ENCODE measurements around the gene RAPGEF2.
A peak's percentile ranks its signal among the peaks of the same experiment; 100 is the strongest.

RAPGEF2 gene

GRCh38 chr4:159191989-159192388 is 89.1 kb downstream of the RAPGEF2 start:
- no peaks in the 10 kb centered on the region for H3K36me3 ChIP-seq (ENCODE audit: control insufficient read depth, insufficient read depth, low read length)
- peak; percentile 39 for DNase-seq (ENCODE audit: low read depth, low spot score)
- no peaks in the 10 kb centered on the region for H3K4me1 ChIP-seq (ENCODE audit: control insufficient read depth, insufficient read depth, low read length)
- no peak overlapping the region for H3K27ac ChIP-seq (ENCODE audit: low read length)
- no CpG with 5 or more reads among the region's 5 CpGs for WGBS (ENCODE audit: insufficient coverage, insufficient read length)
- H3K4me3 ChIP-seq (ENCODE audit: low read length), result no peak overlapping the region
- H3K27me3 ChIP-seq (ENCODE audit: control insufficient read depth, insufficient read depth, low read length), result no peaks in the 10 kb centered on the region
- no peaks in the 10 kb centered on the region for H3K9me3 ChIP-seq (ENCODE audit: control insufficient read depth, insufficient read depth, low read length)

- Histone ChIP-seq H3K27me3 (ENCODE audit: control insufficient read depth, insufficient read depth, low read length) (no peaks in the 10 kb centered on the region), H3K9me3 (ENCODE audit: control insufficient read depth, insufficient read depth, low read length) (no peaks in the 10 kb centered on the region), H3K4me1 (ENCODE audit: control insufficient read depth, insufficient read depth, low read length) (no peaks in the 10 kb centered on the region), H3K4me3 (ENCODE audit: low read length) (no peak overlapping the region), H3K36me3 (ENCODE audit: control insufficient read depth, insufficient read depth, low read length) (no peaks in the 10 kb centered on the region), H3K27ac (ENCODE audit: low read length) (no peak overlapping the region)
- WGBS (ENCODE audit: insufficient coverage, insufficient read length), result no CpG with 5 or more reads among the region's 1 CpG
- no peak for DNase-seq (ENCODE audit: low read depth, low spot score)
Observed at GRCh38 chr4:159193046-159193620, 90.3 kb downstream of the RAPGEF2 start.

GRCh38 chr4:159195361-159195769 is 92.5 kb downstream of the RAPGEF2 start:
- no peaks in the 10 kb centered on the region for H3K4me1 ChIP-seq (ENCODE audit: control insufficient read depth, insufficient read depth, low read length)

GRCh38 chr4:159197260-159197884 is 94.5 kb downstream of the RAPGEF2 start:
- Histone ChIP-seq H3K9me3 (ENCODE audit: control insufficient read depth, insufficient read depth, low read length) (no peaks in the 10 kb centered on the region), H3K27ac (ENCODE audit: low read length) (no peak overlapping the region), H3K27me3 (ENCODE audit: control insufficient read depth, insufficient read depth, low read length) (no peaks in the 10 kb centered on the region), H3K4me1 (ENCODE audit: control insufficient read depth, insufficient read depth, low read length) (no peaks in the 10 kb centered on the region), H3K36me3 (ENCODE audit: control insufficient read depth, insufficient read depth, low read length) (no peaks in the 10 kb centered on the region), H3K4me3 (ENCODE audit: low read length) (no peak overlapping the region)
- no CpG with 5 or more reads among the region's 4 CpGs for WGBS (ENCODE audit: insufficient coverage, insufficient read length)
- no peak for DNase-seq (ENCODE audit: low read depth, low spot score)

More at GRCh38 chr4:159195361-159195769, 92.5 kb downstream of the RAPGEF2 start:
- H3K27me3 ChIP-seq (ENCODE audit: control insufficient read depth, insufficient read depth, low read length), result no peaks in the 10 kb centered on the region
- H3K27ac ChIP-seq (ENCODE audit: low read length), result no peak overlapping the region
- WGBS (ENCODE audit: insufficient coverage, insufficient read length), result no CpG with 5 or more reads among the region's 5 CpGs
- H3K4me3 ChIP-seq (ENCODE audit: low read length), result no peak overlapping the region
- H3K9me3 ChIP-seq (ENCODE audit: control insufficient read depth, insufficient read depth, low read length), result no peaks in the 10 kb centered on the region
- no peak for DNase-seq (ENCODE audit: low read depth, low spot score)
- H3K36me3 ChIP-seq (ENCODE audit: control insufficient read depth, insufficient read depth, low read length), result no peaks in the 10 kb centered on the region

- H3K9me3 ChIP-seq (ENCODE audit: control insufficient read depth, insufficient read depth, low read length), result no peaks in the 10 kb centered on the region
- WGBS (ENCODE audit: insufficient coverage, insufficient read length), result no CpG with 5 or more reads among the region's 6 CpGs
- H3K36me3 ChIP-seq (ENCODE audit: control insufficient read depth, insufficient read depth, low read length), result no peaks in the 10 kb centered on the region
- H3K4me3 ChIP-seq (ENCODE audit: low read length), result no peak overlapping the region
- DNase-seq (ENCODE audit: low read depth, low spot score), result no peak
- H3K27ac ChIP-seq (ENCODE audit: low read length), result no peak overlapping the region
- no peaks in the 10 kb centered on the region for H3K27me3 ChIP-seq (ENCODE audit: control insufficient read depth, insufficient read depth, low read length)
- no peaks in the 10 kb centered on the region for H3K4me1 ChIP-seq (ENCODE audit: control insufficient read depth, insufficient read depth, low read length)
Observed at GRCh38 chr4:159197885-159198269, 95.0 kb downstream of the RAPGEF2 start.

- WGBS (ENCODE audit: insufficient coverage, insufficient read length), result no CpG with 5 or more reads among the region's 1 CpG
- Histone ChIP-seq H3K4me3 (ENCODE audit: low read length) (no peak overlapping the region), H3K27me3 (ENCODE audit: control insufficient read depth, insufficient read depth, low read length) (no peaks in the 10 kb centered on the region), H3K27ac (ENCODE audit: low read length) (no peak overlapping the region), H3K4me1 (ENCODE audit: control insufficient read depth, insufficient read depth, low read length) (no peaks in the 10 kb centered on the region), H3K9me3 (ENCODE audit: control insufficient read depth, insufficient read depth, low read length) (no peaks in the 10 kb centered on the region), H3K36me3 (ENCODE audit: control insufficient read depth, insufficient read depth, low read length) (no peaks in the 10 kb centered on the region)
- DNase-seq (ENCODE audit: low read depth, low spot score), result no peak
Observed at GRCh38 chr4:159199826-159200225, 96.9 kb downstream of the RAPGEF2 start.

- no peaks in the 10 kb centered on the region for H3K9me3 ChIP-seq (ENCODE audit: control insufficient read depth, insufficient read depth, low read length)
- H3K27me3 ChIP-seq (ENCODE audit: control insufficient read depth, insufficient read depth, low read length), result no peaks in the 10 kb centered on the region
- H3K27ac ChIP-seq (ENCODE audit: low read length), result no peak overlapping the region
- H3K36me3 ChIP-seq (ENCODE audit: control insufficient read depth, insufficient read depth, low read length), result no peaks in the 10 kb centered on the region
- no peak overlapping the region for H3K4me3 ChIP-seq (ENCODE audit: low read length)
- no peak for DNase-seq (ENCODE audit: low read depth, low spot score)
- no CpG with 5 or more reads among the region's 6 CpGs for WGBS (ENCODE audit: insufficient coverage, insufficient read length)
- H3K4me1 ChIP-seq (ENCODE audit: control insufficient read depth, insufficient read depth, low read length), result no peaks in the 10 kb centered on the region
Observed at GRCh38 chr4:159201168-159201567, 98.3 kb downstream of the RAPGEF2 start.

GRCh38 chr4:159204566-159204965 is 101.7 kb downstream of the RAPGEF2 start:
- no peaks in the 10 kb centered on the region for H3K27me3 ChIP-seq (ENCODE audit: control insufficient read depth, insufficient read depth, low read length)
- WGBS (ENCODE audit: insufficient coverage, insufficient read length), result no CpG with 5 or more reads among the region's 6 CpGs
- no peak overlapping the region for H3K4me3 ChIP-seq (ENCODE audit: low read length)
- no peak overlapping the region for H3K27ac ChIP-seq (ENCODE audit: low read length)
- H3K9me3 ChIP-seq (ENCODE audit: control insufficient read depth, insufficient read depth, low read length), result no peaks in the 10 kb centered on the region
- no peaks in the 10 kb centered on the region for H3K4me1 ChIP-seq (ENCODE audit: control insufficient read depth, insufficient read depth, low read length)
- no peaks in the 10 kb centered on the region for H3K36me3 ChIP-seq (ENCODE audit: control insufficient read depth, insufficient read depth, low read length)
- no peak for DNase-seq (ENCODE audit: low read depth, low spot score)

- no peaks in the 10 kb centered on the region for H3K36me3 ChIP-seq (ENCODE audit: control insufficient read depth, insufficient read depth, low read length)
- no peaks in the 10 kb centered on the region for H3K4me1 ChIP-seq (ENCODE audit: control insufficient read depth, insufficient read depth, low read length)
- no peaks in the 10 kb centered on the region for H3K27me3 ChIP-seq (ENCODE audit: control insufficient read depth, insufficient read depth, low read length)
- WGBS (ENCODE audit: insufficient coverage, insufficient read length), result no CpG with 5 or more reads among the region's 3 CpGs
- H3K9me3 ChIP-seq (ENCODE audit: control insufficient read depth, insufficient read depth, low read length), result no peaks in the 10 kb centered on the region
- no peak for DNase-seq (ENCODE audit: low read depth, low spot score)
- H3K4me3 ChIP-seq (ENCODE audit: low read length), result no peak overlapping the region
- H3K27ac ChIP-seq (ENCODE audit: low read length), result no peak overlapping the region
Observed at GRCh38 chr4:159205466-159205865, 102.6 kb downstream of the RAPGEF2 start.

- no CpG with 5 or more reads among the region's 4 CpGs for WGBS (ENCODE audit: insufficient coverage, insufficient read length)
- Histone ChIP-seq H3K36me3 (ENCODE audit: control insufficient read depth, insufficient read depth, low read length) (no peaks in the 10 kb centered on the region), H3K4me3 (ENCODE audit: low read length) (no peak overlapping the region), H3K9me3 (ENCODE audit: control insufficient read depth, insufficient read depth, low read length) (no peaks in the 10 kb centered on the region), H3K27me3 (ENCODE audit: control insufficient read depth, insufficient read depth, low read length) (no peaks in the 10 kb centered on the region), H3K27ac (ENCODE audit: low read length) (no peak overlapping the region), H3K4me1 (ENCODE audit: control insufficient read depth, insufficient read depth, low read length) (no peaks in the 10 kb centered on the region)
- no peak for DNase-seq (ENCODE audit: low read depth, low spot score)
Observed at GRCh38 chr4:159206427-159206871, 103.6 kb downstream of the RAPGEF2 start.

- Histone ChIP-seq H3K9me3 (ENCODE audit: control insufficient read depth, insufficient read depth, low read length) (no peaks in the 10 kb centered on the region), H3K36me3 (ENCODE audit: control insufficient read depth, insufficient read depth, low read length) (no peaks in the 10 kb centered on the region), H3K4me1 (ENCODE audit: control insufficient read depth, insufficient read depth, low read length) (no peaks in the 10 kb centered on the region), H3K27me3 (ENCODE audit: control insufficient read depth, insufficient read depth, low read length) (no peaks in the 10 kb centered on the region), H3K4me3 (ENCODE audit: low read length) (no peak overlapping the region), H3K27ac (ENCODE audit: low read length) (no peak overlapping the region)
- no CpG with 5 or more reads among the region's 4 CpGs for WGBS (ENCODE audit: insufficient coverage, insufficient read length)
- no peak for DNase-seq (ENCODE audit: low read depth, low spot score)
Observed at GRCh38 chr4:159209249-159209648, 106.4 kb downstream of the RAPGEF2 start.

Measured in iPS DF 6.9 (cell line).